Measurements from ENCODE around the gene INSC. TPM values are rescaled to one million over a fixed set of nuclear protein-coding genes. Genes with fewer than 3 reads are reported as not detected.

Gene INSC
- total RNA-seq, 4 donors from 2014 or later = not detected

- TF ChIP-seq POLR2A (IDR thresholded peaks at IDR 0.05) (no peak), CTCF (IDR thresholded peaks at IDR 0.05 in 4 of 5, conservative IDR thresholded peaks at IDR 0.05 in 1 of 5) (no peak)
- Histone ChIP-seq H3K9me3 (no peaks in the 10 kb centered on the region), H3K27ac (no peak overlapping the region), H3K4me3 (no peak overlapping the region), H3K27me3 (no peaks in the 10 kb centered on the region), H3K4me1 (no peaks in the 10 kb centered on the region), H3K36me3 (no peaks in the 10 kb centered on the region)
- in situ Hi-C loops (cut with MboI; ENCODE audit: low sequenced_read_pairs in 4 of 4) (no loop called here), intact Hi-C loops (cut with DNase I; ENCODE audit: low total_unique reads) (no loop called here)
- ATAC-seq = no peak
- DNase-seq = no peak
Measured at GRCh38 chr11:15139096-15139770, 24.5 kb downstream of the INSC start.

GRCh38 chr11:15139958-15140659, 25.4 kb downstream of the INSC start:
- in situ Hi-C loops (cut with MboI; ENCODE audit: low sequenced_read_pairs in 4 of 4) = no loop called here
- intact Hi-C loops (cut with DNase I; ENCODE audit: low total_unique reads) = no loop called here
- no peak overlapping the region for H3K4me3 ChIP-seq
- no peaks in the 10 kb centered on the region for H3K27me3 ChIP-seq
- ATAC-seq (no peak), DNase-seq (no peak)
- no peak for TF ChIP-seq POLR2A (IDR thresholded peaks at IDR 0.05)
- no peak for TF ChIP-seq CTCF (IDR thresholded peaks at IDR 0.05 in 4 of 5, conservative IDR thresholded peaks at IDR 0.05 in 1 of 5)
- no peaks in the 10 kb centered on the region for H3K36me3 ChIP-seq
- no peak overlapping the region for H3K27ac ChIP-seq
- no peaks in the 10 kb centered on the region for H3K9me3 ChIP-seq
- no peaks in the 10 kb centered on the region for H3K4me1 ChIP-seq

- no peak for TF ChIP-seq POLR2A (IDR thresholded peaks at IDR 0.05)
- TF ChIP-seq CTCF (IDR thresholded peaks at IDR 0.05 in 4 of 5, conservative IDR thresholded peaks at IDR 0.05 in 1 of 5) = no peak
- H3K9me3 ChIP-seq = no peaks in the 10 kb centered on the region
- H3K27ac ChIP-seq = no peak overlapping the region
- DNase-seq (no peak), ATAC-seq (no peak)
- H3K27me3 ChIP-seq = no peaks in the 10 kb centered on the region
- no peak overlapping the region for H3K4me3 ChIP-seq
- H3K36me3 ChIP-seq = no peaks in the 10 kb centered on the region
- in situ Hi-C loops (cut with MboI; ENCODE audit: low sequenced_read_pairs in 4 of 4) = no loop called here
- H3K4me1 ChIP-seq = no peaks in the 10 kb centered on the region
- intact Hi-C loops (cut with DNase I; ENCODE audit: low total_unique reads) = no loop called here
Measured at GRCh38 chr11:15141381-15141780, 26.7 kb downstream of the INSC start.

- Histone ChIP-seq H3K4me3 (no peak overlapping the region), H3K27ac (no peak overlapping the region), H3K36me3 (no peaks in the 10 kb centered on the region), H3K9me3 (no peaks in the 10 kb centered on the region), H3K4me1 (no peaks in the 10 kb centered on the region), H3K27me3 (no peaks in the 10 kb centered on the region)
- ATAC-seq (no peak), DNase-seq (no peak)
- in situ Hi-C loops (cut with MboI; ENCODE audit: low sequenced_read_pairs in 4 of 4) (no loop called here), intact Hi-C loops (cut with DNase I; ENCODE audit: low total_unique reads) (no loop called here)
- TF ChIP-seq POLR2A (IDR thresholded peaks at IDR 0.05) (no peak), CTCF (IDR thresholded peaks at IDR 0.05 in 4 of 5, conservative IDR thresholded peaks at IDR 0.05 in 1 of 5) (no peak)
Measured at GRCh38 chr11:15142838-15143237, 28.1 kb downstream of the INSC start.
